MM.1S (cell line): ENCODE results near the gene ZMIZ1.

Experiments
- DNase-seq: peaks from one replicate; pipeline ENCODE4 v3.0.0-alpha.2; 2015
- H2AFZ ChIP-seq: fragments of 300-600 bp; sonication (generic); 2 replicates; pipeline ENCODE4 v1.6.0; 2016; ENCODE audit warnings: antibody characterized with exemption, low read length
- H3F3A ChIP-seq: fragments of 300-600 bp; sonication (generic); 2 replicates; pipeline ENCODE4 v1.6.1; 2016; ENCODE audit warnings: mild to moderate bottlenecking, antibody characterized with exemption, low read length, moderate library complexity, mixed read lengths; ENCODE audit not compliant: insufficient read depth
- H3K27ac ChIP-seq: fragments of 300-600 bp; sonication (generic); 2 replicates; pipeline ENCODE4 v1.5.1; 2016; ENCODE audit warnings: mild to moderate bottlenecking, low read length
- H3K27me3 ChIP-seq: fragments of 300-600 bp; sonication (generic); replicated peaks from 2 replicates; pipeline ENCODE4 v1.6.0; 2016; ENCODE audit warnings: low read length; ENCODE audit not compliant: insufficient read depth
- H3K36me3 ChIP-seq: fragments of 300-600 bp; sonication (generic); replicated peaks from 2 replicates; pipeline ENCODE4 v1.6.1; 2016; ENCODE audit warnings: mild to moderate bottlenecking, low read length, mixed read lengths; ENCODE audit not compliant: insufficient read depth
- H3K4me1 ChIP-seq: fragments of 300-600 bp; sonication (generic); 2 replicates; pipeline ENCODE4 v1.6.1; 2016; ENCODE audit warnings: low read length, mixed read lengths
- H3K4me2 ChIP-seq: fragments of 300-600 bp; sonication (generic); 2 replicates; pipeline ENCODE4 v1.6.0; 2016; ENCODE audit warnings: low read depth, low read length
- H3K4me3 ChIP-seq: fragments of 300-600 bp; sonication (generic); 2 replicates; pipeline ENCODE4 v1.5.1; 2016; ENCODE audit warnings: low read length, mixed read lengths
- H3K79me2 ChIP-seq: fragments of 300-600 bp; sonication (generic); 2 replicates; pipeline ENCODE4 v1.6.1; 2016; ENCODE audit warnings: mixed run types, low read length, mixed read lengths
- H3K9ac ChIP-seq: fragments of 300-600 bp; sonication (generic); 2 replicates; pipeline ENCODE4 v1.6.1; 2016; ENCODE audit warnings: low read length, mixed read lengths
- H3K9me2 ChIP-seq: fragments of 300-600 bp; sonication (generic); replicated peaks from 2 replicates; pipeline ENCODE4 v1.6.1; 2016; ENCODE audit warnings: mild to moderate bottlenecking, low read length, mixed read lengths; ENCODE audit not compliant: insufficient read depth
- H3K9me3 ChIP-seq: fragments of 300-600 bp; sonication (generic); replicated peaks from 2 replicates; pipeline ENCODE4 v1.6.1; 2016; ENCODE audit warnings: mild to moderate bottlenecking, low read length, mixed read lengths; ENCODE audit not compliant: insufficient read depth
- H4K20me1 ChIP-seq: fragments of 300-600 bp; sonication (generic); 2 replicates; pipeline ENCODE4 v1.6.1; 2016; ENCODE audit warnings: mild to moderate bottlenecking, low read length, moderate library complexity, mixed read lengths; ENCODE audit not compliant: insufficient read depth
- CTCF ChIP-seq: fragments of 300-600 bp; sonication (generic); IDR thresholded peaks from 2 replicates; pipeline ENCODE4 v1.5.1; 2016; ENCODE audit warnings: antibody characterized with exemption, low read length, mixed read lengths
- EZH2 ChIP-seq: fragments of 300-600 bp; sonication (generic); optimal IDR thresholded peaks from 2 replicates; pipeline ENCODE3; 2017; ENCODE audit warnings: low read depth, mild to moderate bottlenecking, antibody characterized with exemption, low read length, mixed read lengths
- EZH2phosphoT487 ChIP-seq: fragments of 300-600 bp; sonication (generic); IDR thresholded peaks from 2 replicates; pipeline ENCODE4 v1.6.1; 2018; ENCODE audit warnings: antibody characterized with exemption, low read length

The ZMIZ1 gene

GRCh38 chr10:79145517-79146470 lies 77.0 kb downstream of the ZMIZ1 start:
- H3K27me3 ChIP-seq: no peaks in the 10 kb centered on the region
- H3F3A ChIP-seq: no peaks in the 10 kb centered on the region
- no peaks in the 10 kb centered on the region for H3K36me3 ChIP-seq
- no peak overlapping the region for H3K9ac ChIP-seq
- H3K9me3 ChIP-seq: no peaks in the 10 kb centered on the region
- H3K4me3 ChIP-seq: no peak overlapping the region
- TF ChIP-seq EZH2 (no peak), EZH2phosphoT487 (no peak), CTCF (no peak)
- H3K4me1 ChIP-seq: no peaks in the 10 kb centered on the region
- H3K27ac ChIP-seq: no peak overlapping the region
- H3K9me2 ChIP-seq: no peaks in the 10 kb centered on the region
- H3K79me2 ChIP-seq: no peaks in the 10 kb centered on the region
- no peak for DNase-seq
- H2AFZ ChIP-seq: no peak overlapping the region
- no peak overlapping the region for H3K4me2 ChIP-seq
- no peaks in the 10 kb centered on the region for H4K20me1 ChIP-seq

- no peaks in the 10 kb centered on the region for H4K20me1 ChIP-seq
- H3F3A ChIP-seq: no peaks in the 10 kb centered on the region
- H3K27ac ChIP-seq: no peak overlapping the region
- no peaks in the 10 kb centered on the region for H3K79me2 ChIP-seq
- no peak overlapping the region for H2AFZ ChIP-seq
- H3K4me3 ChIP-seq: no peak overlapping the region
- DNase-seq: no peak
- TF ChIP-seq CTCF: no peak
- no peak for TF ChIP-seq EZH2
- TF ChIP-seq EZH2phosphoT487: no peak
- no peaks in the 10 kb centered on the region for H3K9me3 ChIP-seq
- H3K4me2 ChIP-seq: no peak overlapping the region
- no peaks in the 10 kb centered on the region for H3K9me2 ChIP-seq
- H3K4me1 ChIP-seq: no peaks in the 10 kb centered on the region
- no peaks in the 10 kb centered on the region for H3K36me3 ChIP-seq
- no peak overlapping the region for H3K9ac ChIP-seq
- no peaks in the 10 kb centered on the region for H3K27me3 ChIP-seq
Observed at GRCh38 chr10:79146611-79147130, 77.9 kb downstream of the ZMIZ1 start.

- Histone ChIP-seq H3K36me3 (no peaks in the 10 kb centered on the region), H3K9me3 (no peaks in the 10 kb centered on the region), H3K4me1 (no peaks in the 10 kb centered on the region), H2AFZ (no peak overlapping the region), H3K9ac (no peak overlapping the region), H3K27me3 (no peaks in the 10 kb centered on the region), H3K4me2 (no peak overlapping the region), H3K9me2 (no peaks in the 10 kb centered on the region), H3F3A (no peaks in the 10 kb centered on the region), H3K27ac (no peak overlapping the region), H3K4me3 (no peak overlapping the region), H3K79me2 (no peaks in the 10 kb centered on the region), H4K20me1 (no peaks in the 10 kb centered on the region)
- TF ChIP-seq EZH2: no peak
- no peak for TF ChIP-seq EZH2phosphoT487
- no peak for DNase-seq
Observed at GRCh38 chr10:79147306-79147705, 78.5 kb downstream of the ZMIZ1 start.
